ENCODE data around the gene BLTP2.

- TF ChIP-seq POLR2A (IDR thresholded peaks at IDR 0.05): no peak
- TF ChIP-seq, protein P1, sequence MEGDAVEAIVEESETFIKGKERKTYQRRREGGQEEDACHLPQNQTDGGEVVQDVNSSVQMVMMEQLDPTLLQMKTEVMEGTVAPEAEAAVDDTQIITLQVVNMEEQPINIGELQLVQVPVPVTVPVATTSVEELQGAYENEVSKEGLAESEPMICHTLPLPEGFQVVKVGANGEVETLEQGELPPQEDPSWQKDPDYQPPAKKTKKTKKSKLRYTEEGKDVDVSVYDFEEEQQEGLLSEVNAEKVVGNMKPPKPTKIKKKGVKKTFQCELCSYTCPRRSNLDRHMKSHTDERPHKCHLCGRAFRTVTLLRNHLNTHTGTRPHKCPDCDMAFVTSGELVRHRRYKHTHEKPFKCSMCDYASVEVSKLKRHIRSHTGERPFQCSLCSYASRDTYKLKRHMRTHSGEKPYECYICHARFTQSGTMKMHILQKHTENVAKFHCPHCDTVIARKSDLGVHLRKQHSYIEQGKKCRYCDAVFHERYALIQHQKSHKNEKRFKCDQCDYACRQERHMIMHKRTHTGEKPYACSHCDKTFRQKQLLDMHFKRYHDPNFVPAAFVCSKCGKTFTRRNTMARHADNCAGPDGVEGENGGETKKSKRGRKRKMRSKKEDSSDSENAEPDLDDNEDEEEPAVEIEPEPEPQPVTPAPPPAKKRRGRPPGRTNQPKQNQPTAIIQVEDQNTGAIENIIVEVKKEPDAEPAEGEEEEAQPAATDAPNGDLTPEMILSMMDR (IDR thresholded peaks at IDR 0.05): no peak
- TF ChIP-seq EP300 (IDR thresholded peaks at IDR 0.05): no peak
These were observed 18.8 kb upstream of the BLTP2 start for GRCh38 chr17:28663723-28664122.

Data from upper lobe of left lung (tissue), 4 donors.